ENCODE results near the gene SDHA.
A peak's percentile ranks its signal among the peaks of the same experiment; 100 is the strongest.
"Not testable (repeated sequence)": the region's sequence is repeated elsewhere in the genome, so short reads cannot be mapped to it uniquely, and the experiment has no call there.

Gene SDHA

GRCh38 chr5:215256-215655 is 2.9 kb upstream of the SDHA start:
- not testable (repeated sequence) for H3K4me1 ChIP-seq (ENCODE audit: control insufficient read depth, insufficient read depth, low read length); H3K9me3 ChIP-seq (ENCODE audit: control insufficient read depth, low read length); H3K27me3 ChIP-seq (replicated peaks; ENCODE audit: control insufficient read depth, insufficient read depth, low read length); H3K36me3 ChIP-seq (ENCODE audit: control insufficient read depth, insufficient read depth, low read length, severe bottlenecking)
- Histone ChIP-seq H3K9ac (ENCODE audit: low read length) (peak overlapping the region; percentile 42), H3K4me3 (ENCODE audit: low read length) (peak overlapping the region; percentile 50)
- peak; percentile 6 for DNase-seq (ENCODE audit: low read depth)

- not testable (repeated sequence) for H3K9me3 ChIP-seq (ENCODE audit: control insufficient read depth, low read length); DNase-seq (ENCODE audit: low read depth); H3K27me3 ChIP-seq (replicated peaks; ENCODE audit: control insufficient read depth, insufficient read depth, low read length); H3K4me3 ChIP-seq (ENCODE audit: low read length); H3K36me3 ChIP-seq (ENCODE audit: control insufficient read depth, insufficient read depth, low read length, severe bottlenecking); H3K4me1 ChIP-seq (ENCODE audit: control insufficient read depth, insufficient read depth, low read length); H3K9ac ChIP-seq (ENCODE audit: low read length)
These were observed 2.0 kb upstream of the SDHA start for GRCh38 chr5:216076-216475.

- peak; percentile 67 for DNase-seq (ENCODE audit: low read depth)
- peak overlapping the region; percentile 85 for H3K4me3 ChIP-seq (ENCODE audit: low read length)
- peak overlapping the region; percentile 97 for H3K9ac ChIP-seq (ENCODE audit: low read length)
- no peaks in the 10 kb centered on the region for H3K27me3 ChIP-seq (replicated peaks; ENCODE audit: control insufficient read depth, insufficient read depth, low read length)
- H3K4me1 ChIP-seq (ENCODE audit: control insufficient read depth, insufficient read depth, low read length) = peaks cover 26% of the 10 kb centered on the region
- H3K36me3 ChIP-seq (ENCODE audit: control insufficient read depth, insufficient read depth, low read length, severe bottlenecking) = peaks cover 7% of the 10 kb centered on the region
- H3K9me3 ChIP-seq (ENCODE audit: control insufficient read depth, low read length) = no peaks in the 10 kb centered on the region
These were observed 554 bp downstream of the SDHA start for GRCh38 chr5:218457-219291.

- Histone ChIP-seq H3K27me3 (replicated peaks; ENCODE audit: control insufficient read depth, insufficient read depth, low read length) (no peaks in the 10 kb centered on the region), H3K36me3 (ENCODE audit: control insufficient read depth, insufficient read depth, low read length, severe bottlenecking) (peaks cover 8% of the 10 kb centered on the region), H3K4me1 (ENCODE audit: control insufficient read depth, insufficient read depth, low read length) (peaks cover 28% of the 10 kb centered on the region), H3K9ac (ENCODE audit: low read length) (peak overlapping the region; percentile 97), H3K4me3 (ENCODE audit: low read length) (peak overlapping the region; percentile 85), H3K9me3 (ENCODE audit: control insufficient read depth, low read length) (no peaks in the 10 kb centered on the region)
- peak; percentile 60 for DNase-seq (ENCODE audit: low read depth)
These were observed 1.3 kb downstream of the SDHA start for GRCh38 chr5:219460-219863.

GRCh38 chr5:219991-220390 is 1.9 kb downstream of the SDHA start:
- Histone ChIP-seq H3K4me1 (ENCODE audit: control insufficient read depth, insufficient read depth, low read length) (peaks cover 26% of the 10 kb centered on the region), H3K36me3 (ENCODE audit: control insufficient read depth, insufficient read depth, low read length, severe bottlenecking) (peaks cover 13% of the 10 kb centered on the region), H3K27me3 (replicated peaks; ENCODE audit: control insufficient read depth, insufficient read depth, low read length) (no peaks in the 10 kb centered on the region), H3K4me3 (ENCODE audit: low read length) (peak overlapping the region; percentile 85), H3K9me3 (ENCODE audit: control insufficient read depth, low read length) (no peaks in the 10 kb centered on the region), H3K9ac (ENCODE audit: low read length) (peak overlapping the region; percentile 97)
- peak; percentile 11 for DNase-seq (ENCODE audit: low read depth)

- not testable (repeated sequence) for H3K27me3 ChIP-seq (replicated peaks; ENCODE audit: control insufficient read depth, insufficient read depth, low read length); H3K4me3 ChIP-seq (ENCODE audit: low read length); H3K9me3 ChIP-seq (ENCODE audit: control insufficient read depth, low read length); H3K9ac ChIP-seq (ENCODE audit: low read length)
- peak; percentile 5 for DNase-seq (ENCODE audit: low read depth)
- Histone ChIP-seq H3K4me1 (ENCODE audit: control insufficient read depth, insufficient read depth, low read length) (peaks cover 25% of the 10 kb centered on the region), H3K36me3 (ENCODE audit: control insufficient read depth, insufficient read depth, low read length, severe bottlenecking) (peaks cover 42% of the 10 kb centered on the region)
These were observed 5.0 kb downstream of the SDHA start for GRCh38 chr5:222951-223715.

- Histone ChIP-seq H3K9me3 (ENCODE audit: control insufficient read depth, low read length) (no peaks in the 10 kb centered on the region), H3K4me3 (ENCODE audit: low read length) (no peak overlapping the region), H3K27me3 (replicated peaks; ENCODE audit: control insufficient read depth, insufficient read depth, low read length) (no peaks in the 10 kb centered on the region), H3K4me1 (ENCODE audit: control insufficient read depth, insufficient read depth, low read length) (peaks cover 25% of the 10 kb centered on the region), H3K9ac (ENCODE audit: low read length) (no peak overlapping the region), H3K36me3 (ENCODE audit: control insufficient read depth, insufficient read depth, low read length, severe bottlenecking) (peaks cover 48% of the 10 kb centered on the region)
- DNase-seq (ENCODE audit: low read depth) = no peak
These were observed 5.7 kb downstream of the SDHA start for GRCh38 chr5:223791-224190.

- Histone ChIP-seq H3K4me1 (ENCODE audit: control insufficient read depth, insufficient read depth, low read length) (peaks cover 23% of the 10 kb centered on the region), H3K9ac (ENCODE audit: low read length) (no peak overlapping the region), H3K9me3 (ENCODE audit: control insufficient read depth, low read length) (no peaks in the 10 kb centered on the region), H3K4me3 (ENCODE audit: low read length) (no peak overlapping the region), H3K27me3 (replicated peaks; ENCODE audit: control insufficient read depth, insufficient read depth, low read length) (no peaks in the 10 kb centered on the region), H3K36me3 (ENCODE audit: control insufficient read depth, insufficient read depth, low read length, severe bottlenecking) (peaks cover 64% of the 10 kb centered on the region)
- DNase-seq (ENCODE audit: low read depth) = no peak
These were observed 7.2 kb downstream of the SDHA start for GRCh38 chr5:225334-225733.

- not testable (repeated sequence) for H3K27me3 ChIP-seq (replicated peaks; ENCODE audit: control insufficient read depth, insufficient read depth, low read length); H3K4me3 ChIP-seq (ENCODE audit: low read length); H3K9me3 ChIP-seq (ENCODE audit: control insufficient read depth, low read length); DNase-seq (ENCODE audit: low read depth); H3K9ac ChIP-seq (ENCODE audit: low read length)
- Histone ChIP-seq H3K4me1 (ENCODE audit: control insufficient read depth, insufficient read depth, low read length) (peaks cover 12% of the 10 kb centered on the region), H3K36me3 (ENCODE audit: control insufficient read depth, insufficient read depth, low read length, severe bottlenecking) (peaks cover 82% of the 10 kb centered on the region)
These were observed 9.3 kb downstream of the SDHA start for GRCh38 chr5:227375-227774.

GRCh38 chr5:228886-229285 is 10.8 kb downstream of the SDHA start:
- H3K9ac ChIP-seq (ENCODE audit: low read length) = no peak overlapping the region
- DNase-seq (ENCODE audit: low read depth) = no peak
- no peaks in the 10 kb centered on the region for H3K27me3 ChIP-seq (replicated peaks; ENCODE audit: control insufficient read depth, insufficient read depth, low read length)
- H3K36me3 ChIP-seq (ENCODE audit: control insufficient read depth, insufficient read depth, low read length, severe bottlenecking) = peaks cover 94% of the 10 kb centered on the region
- H3K9me3 ChIP-seq (ENCODE audit: control insufficient read depth, low read length) = no peaks in the 10 kb centered on the region
- H3K4me1 ChIP-seq (ENCODE audit: control insufficient read depth, insufficient read depth, low read length) = no peaks in the 10 kb centered on the region
- H3K4me3 ChIP-seq (ENCODE audit: low read length) = no peak overlapping the region

- Histone ChIP-seq H3K36me3 (ENCODE audit: control insufficient read depth, insufficient read depth, low read length, severe bottlenecking) (peaks cover 92% of the 10 kb centered on the region), H3K4me3 (ENCODE audit: low read length) (no peak overlapping the region), H3K9ac (ENCODE audit: low read length) (no peak overlapping the region), H3K27me3 (replicated peaks; ENCODE audit: control insufficient read depth, insufficient read depth, low read length) (no peaks in the 10 kb centered on the region), H3K9me3 (ENCODE audit: control insufficient read depth, low read length) (no peaks in the 10 kb centered on the region), H3K4me1 (ENCODE audit: control insufficient read depth, insufficient read depth, low read length) (no peaks in the 10 kb centered on the region)
- no peak for DNase-seq (ENCODE audit: low read depth)
These were observed 12.6 kb downstream of the SDHA start for GRCh38 chr5:230711-231110.
